H9 (cell line): Measurements from ENCODE around the gene PIGL. TPM values are rescaled to one million over a fixed set of nuclear protein-coding genes. Genes with fewer than 3 reads are reported as not detected.
"Not testable (repeated sequence)": the region's sequence is repeated elsewhere in the genome, so short reads cannot be mapped to it uniquely, and the experiment has no call there.

Experiments
- DNase-seq: peaks from one replicate; pipeline ENCODE4 v3.0.0-alpha.2; 2017
- H2AFZ ChIP-seq: one replicate; pipeline ENCODE4 v1.6.1; 2013; ENCODE audit warnings: mild to moderate bottlenecking, low read length, control low read depth, moderate library complexity
- H2AK5ac ChIP-seq: 2 replicates; pipeline ENCODE4 v1.6.1; 2013; ENCODE audit warnings: low read length, control low read depth, mixed read lengths; ENCODE audit not compliant: insufficient read length
- H2BK120ac ChIP-seq: one replicate; pipeline ENCODE4 v1.6.1; 2013; ENCODE audit warnings: low read depth, mild to moderate bottlenecking, low read length, control low read depth, inconsistent platforms; ENCODE audit not compliant: poor library complexity, severe bottlenecking
- H2BK12ac ChIP-seq: 2 replicates; pipeline ENCODE4 v1.6.1; 2013; ENCODE audit warnings: low read length, control low read depth, mixed read lengths, low read depth; ENCODE audit not compliant: insufficient read length
- H2BK15ac ChIP-seq: 2 replicates; pipeline ENCODE4 v1.6.1; 2013; ENCODE audit warnings: low read depth, low read length, control low read depth
- H2BK20ac ChIP-seq: one replicate; pipeline ENCODE4 v1.6.1; 2013; ENCODE audit warnings: low read depth, mild to moderate bottlenecking, low read length, control low read depth, inconsistent platforms; ENCODE audit not compliant: poor library complexity, severe bottlenecking
- H2BK5ac ChIP-seq: 2 replicates; pipeline ENCODE4 v1.6.1; 2013; ENCODE audit warnings: low read length, control low read depth, mixed read lengths; ENCODE audit not compliant: insufficient read length
- H3K14ac ChIP-seq: 2 replicates; pipeline ENCODE4 v1.6.1; 2013; ENCODE audit warnings: low read length, control low read depth; ENCODE audit not compliant: insufficient read depth
- H3K18ac ChIP-seq: 2 replicates; pipeline ENCODE4 v1.6.1; 2013; ENCODE audit warnings: low read depth, mild to moderate bottlenecking, mixed read lengths, low read length, control low read depth; ENCODE audit not compliant: insufficient read length
- H3K23ac ChIP-seq: 2 replicates; pipeline ENCODE4 v1.6.1; 2013; ENCODE audit warnings: low read length, control low read depth, mixed read lengths, low read depth; ENCODE audit not compliant: insufficient read length
- H3K23me2 ChIP-seq: 2 replicates; pipeline ENCODE4 v1.6.1; 2013; ENCODE audit warnings: low read depth, mild to moderate bottlenecking, mixed read lengths, low read length, control low read depth; ENCODE audit not compliant: insufficient read length, poor library complexity, severe bottlenecking
- H3K27ac ChIP-seq: 2 replicates; pipeline ENCODE4 v1.5.1; 2013; ENCODE audit warnings: low read length, control low read depth, mixed read lengths, low read depth; ENCODE audit not compliant: insufficient read length
- H3K27me3 ChIP-seq: 2 replicates; pipeline ENCODE4 v1.6.1; 2013; ENCODE audit warnings: low read length, control low read depth, inconsistent platforms; ENCODE audit not compliant: insufficient read depth
- H3K4ac ChIP-seq: 2 replicates; pipeline ENCODE4 v1.6.1; 2013; ENCODE audit warnings: low read depth, mild to moderate bottlenecking, control low read depth, inconsistent platforms, low read length, moderate library complexity
- H3K4me1 ChIP-seq: 2 replicates; pipeline ENCODE4 v1.6.1; 2013; ENCODE audit warnings: low read length, control low read depth, inconsistent platforms; ENCODE audit not compliant: insufficient read depth
- H3K4me2 ChIP-seq: 2 replicates; pipeline ENCODE4 v1.6.1; 2013; ENCODE audit warnings: low read length, control low read depth, mixed read lengths; ENCODE audit not compliant: insufficient read length, insufficient read depth
- H3K56ac ChIP-seq: 2 replicates; pipeline ENCODE4 v1.6.1; 2013; ENCODE audit warnings: low read depth, mild to moderate bottlenecking, mixed read lengths, low read length, control low read depth; ENCODE audit not compliant: insufficient read length
- H3K79me1 ChIP-seq: 2 replicates; pipeline ENCODE4 v1.6.1; 2013; ENCODE audit warnings: low read depth, mild to moderate bottlenecking, moderate library complexity, low read length, control low read depth, inconsistent platforms; ENCODE audit not compliant: insufficient read depth, poor library complexity, severe bottlenecking
- H3K79me2 ChIP-seq: 2 replicates; pipeline ENCODE4 v1.6.1; 2013; ENCODE audit warnings: low read length, control low read depth, inconsistent platforms; ENCODE audit not compliant: insufficient read depth
- H3K9ac ChIP-seq: 2 replicates; pipeline ENCODE4 v1.6.1; 2013; ENCODE audit warnings: low read length, control low read depth, mixed read lengths; ENCODE audit not compliant: insufficient read length; ENCODE audit errors: extremely low read depth
- H3K9me3 ChIP-seq: one replicate; pipeline ENCODE4 v1.6.1; 2013; ENCODE audit warnings: low read depth, low read length, inconsistent platforms; ENCODE audit not compliant: control insufficient read depth
- H3T11ph ChIP-seq: one replicate; pipeline ENCODE4 v1.6.1; 2013; ENCODE audit warnings: mild to moderate bottlenecking, low read length, control low read depth, inconsistent platforms
- H4K20me1 ChIP-seq: one replicate; pipeline ENCODE4 v1.6.1; 2013; ENCODE audit not compliant: control insufficient read depth, insufficient read length, insufficient read depth
- H4K5ac ChIP-seq: 2 replicates; pipeline ENCODE4 v1.6.1; 2013; ENCODE audit warnings: low read depth, mild to moderate bottlenecking, mixed read lengths, low read length, control low read depth; ENCODE audit not compliant: insufficient read length
- H4K8ac ChIP-seq: replicated peaks from 2 replicates; pipeline ENCODE4 v1.6.1; 2013; ENCODE audit warnings: low read length, control low read depth, mixed read lengths, low read depth; ENCODE audit not compliant: insufficient read length
- H4K91ac ChIP-seq: 2 replicates; pipeline ENCODE4 v1.6.1; 2013; ENCODE audit warnings: low read depth, mild to moderate bottlenecking, moderate library complexity, mixed read lengths, low read length, control low read depth; ENCODE audit not compliant: insufficient read length
- H3K27ac Mint-ChIP-seq, 3 experiments: 2 replicates in 2 of 3; 3 replicates in 1 of 3; pipeline ENCODE4 v1.8.0; 2020 to 2021; ENCODE audit warnings: mixed read lengths in 3 of 3, mild to moderate bottlenecking in 1 of 3, moderate library complexity in 1 of 3
- H3K27me3 Mint-ChIP-seq: 2 replicates; pipeline ENCODE4 v1.8.0; 2021; ENCODE audit warnings: low read depth, mild to moderate bottlenecking, moderate library complexity, mixed read lengths
- H3K36me3 Mint-ChIP-seq, 3 experiments: 2 replicates in 2 of 3; 3 replicates in 1 of 3; pipeline ENCODE4 v1.8.0; 2020 to 2021; ENCODE audit warnings: low read depth in 3 of 3, mixed read lengths in 3 of 3; ENCODE audit not compliant: insufficient read depth in 1 of 3
- H3K4me1 Mint-ChIP-seq, 2 experiments: 2 replicates each; pipeline ENCODE4 v1.8.0; 2020; ENCODE audit warnings: mixed read lengths in 2 of 2
- H3K4me3 Mint-ChIP-seq, 2 experiments: 2 replicates in 1 of 2; 3 replicates in 1 of 2; pipeline ENCODE4 v1.8.0; 2020 to 2021; ENCODE audit warnings: mild to moderate bottlenecking in 2 of 2, mixed read lengths in 2 of 2, moderate library complexity in 1 of 2
- H3K9me3 Mint-ChIP-seq, 2 experiments: 2 replicates in 1 of 2; 3 replicates in 1 of 2; pipeline ENCODE4 v1.8.0; 2020; ENCODE audit warnings: mild to moderate bottlenecking in 2 of 2, mixed read lengths in 2 of 2, moderate library complexity in 1 of 2
- CTCF ChIP-seq: fragments of 200-600 bp; sonication (generic); conservative IDR thresholded peaks from 3 replicates; pipeline ENCODE4 v1.8.0; 2021; ENCODE audit warnings: antibody characterized with exemption, mild to moderate bottlenecking
- WGBS: extraction: QIAGEN DNeasy Blood & Tissue Kit; methylation state at CpG from one replicate; pipeline ENCODE4 v1.1.7; 2013; ENCODE audit warnings: missing lambda C conversion rate, low lambda C conversion rate, mixed read lengths; ENCODE audit not compliant: insufficient read length; ENCODE audit errors: extremely low coverage; 5-methylcytosine and 5-hydroxymethylcytosine counted together
- total RNA-seq: library from RNA; stranded (reverse); gene quantifications from 2 replicates; pipeline ENCODE4 v1.2.1, GENCODE V29; 2021

PIGL gene
- total RNA-seq, 1 experiment from 2014 or later = 21.6 TPM

- Histone ChIP-seq H3K27ac (no peak overlapping the region), H3K56ac (no peak overlapping the region)
- H3K4me3 Mint-ChIP-seq = no peak overlapping the region
These were observed 89.2 kb downstream of the PIGL start for GRCh38 chr17:16306211-16306610.

GRCh38 chr17:16312061-16312460, 95.1 kb downstream of the PIGL start:
- not testable (repeated sequence) for H3K23me2 ChIP-seq, H3K9ac ChIP-seq, H3K4ac ChIP-seq, H3T11ph ChIP-seq, H2BK20ac ChIP-seq, H4K91ac ChIP-seq, H2BK12ac ChIP-seq, H3K27me3 ChIP-seq, H4K8ac ChIP-seq, H3K27ac Mint-ChIP-seq, H3K79me2 ChIP-seq, H2AFZ ChIP-seq, H3K27ac ChIP-seq, H2BK15ac ChIP-seq, H3K79me1 ChIP-seq, H3K4me3 Mint-ChIP-seq, H3K18ac ChIP-seq, H3K27me3 Mint-ChIP-seq, H3K4me2 ChIP-seq, H3K4me1 Mint-ChIP-seq, DNase-seq, H4K5ac ChIP-seq, H2BK5ac ChIP-seq, H3K4me1 ChIP-seq, H3K9me3 ChIP-seq, H4K20me1 ChIP-seq, H3K56ac ChIP-seq, H2AK5ac ChIP-seq, H3K23ac ChIP-seq, H2BK120ac ChIP-seq, H3K14ac ChIP-seq
- Mint-ChIP-seq H3K36me3 (peaks cover 20 to 40% (median 26%) of the 10 kb centered on the region in 3 experiments), H3K9me3 (peaks cover 9 to 14% of the 10 kb centered on the region in 2 experiments)
- WGBS = no CpG with 5 or more reads among the region's 34 CpGs

More at GRCh38 chr17:16306211-16306610, 89.2 kb downstream of the PIGL start:
- TF ChIP-seq CTCF = no peak
- no peak overlapping the region for H3T11ph ChIP-seq
- H3K79me2 ChIP-seq = no peaks in the 10 kb centered on the region
- H3K36me3 Mint-ChIP-seq = peaks cover 11 to 19% (median 17%) of the 10 kb centered on the region in 3 experiments
- no peak overlapping the region for H3K9ac ChIP-seq
- no peak overlapping the region for H4K91ac ChIP-seq
- H3K23me2 ChIP-seq = no peaks in the 10 kb centered on the region
- H4K5ac ChIP-seq = no peak overlapping the region
- no CpG with 5 or more reads among the region's 8 CpGs for WGBS
- no peaks in the 10 kb centered on the region for H3K79me1 ChIP-seq
- no peak overlapping the region for H3K4me2 ChIP-seq
- H4K8ac ChIP-seq = no peak overlapping the region
- H3K9me3 ChIP-seq = no peaks in the 10 kb centered on the region
- H3K23ac ChIP-seq = no peak overlapping the region
- H3K27me3 Mint-ChIP-seq = no peaks in the 10 kb centered on the region; the same call in 1 of the 2 replicates
- H2BK12ac ChIP-seq = no peak overlapping the region
- peaks cover 5% of the 10 kb centered on the region in 2 experiments for H3K9me3 Mint-ChIP-seq
- no peak overlapping the region for H3K14ac ChIP-seq
- H2BK120ac ChIP-seq = no peak overlapping the region
- H2BK15ac ChIP-seq = no peak overlapping the region
- H2BK20ac ChIP-seq = no peak overlapping the region
- no peaks in the 10 kb centered on the region for H3K4me1 ChIP-seq
- H3K27me3 ChIP-seq = no peaks in the 10 kb centered on the region
- H3K18ac ChIP-seq = no peak overlapping the region
- no peak overlapping the region for H3K4ac ChIP-seq
- H2BK5ac ChIP-seq = no peak overlapping the region
- no peak overlapping the region for H3K27ac Mint-ChIP-seq
- no peaks in the 10 kb centered on the region for H3K4me1 Mint-ChIP-seq
- H4K20me1 ChIP-seq = no peaks in the 10 kb centered on the region
- no peak for DNase-seq
- H2AFZ ChIP-seq = no peak overlapping the region
- no peak overlapping the region for H2AK5ac ChIP-seq
